ENCODE data around the gene MYBBP1A. TPM values are rescaled to one million over a fixed set of nuclear protein-coding genes. Genes with fewer than 3 reads are reported as not detected.

Gene MYBBP1A
- total RNA-seq, 4 donors from 2014 or later: 32.4 to 70.0 (median 54.4) TPM

- H3K4me1 ChIP-seq: peaks cover 17 to 99% (median 32%) of the 10 kb centered on the region in 3 donors
- H3K4me3 ChIP-seq: no peak overlapping the region
- no peaks in the 10 kb centered on the region for H3K36me3 ChIP-seq
- DNase-seq: no peak
- H3K9me3 ChIP-seq: no peaks in the 10 kb centered on the region
- peaks cover 0 to 17% (median 0%) of the 10 kb centered on the region in 4 donors for H3K27me3 ChIP-seq
- intact Hi-C loops (cut with DNase I): no loop called here
- TF ChIP-seq POLR2A (IDR thresholded peaks at IDR 0.05) (no peak), CTCF (IDR thresholded peaks at IDR 0.05) (no peak)
- WGBS, 2 donors: 88 to 100% methylated on average over 1 to 2 of the region's 3 CpGs
- peak overlapping the region in 3 of 4 donors; percentile 46 to 81 (median 66) for H3K27ac ChIP-seq
These were observed 47.0 kb downstream of the MYBBP1A start for GRCh38 chr17:4508207-4508606.

GRCh38 chr17:4507361-4508111 is 47.6 kb downstream of the MYBBP1A start:
- peaks cover 17 to 99% (median 32%) of the 10 kb centered on the region in 3 donors for H3K4me1 ChIP-seq
- TF ChIP-seq CTCF (IDR thresholded peaks at IDR 0.05) (no peak), POLR2A (IDR thresholded peaks at IDR 0.05) (no peak)
- no peaks in the 10 kb centered on the region for H3K9me3 ChIP-seq
- H3K27ac ChIP-seq: peak overlapping the region in 3 of 4 donors; percentile 66 to 81 (median 66)
- intact Hi-C loops (cut with DNase I): no loop called here
- no peak overlapping the region for H3K4me3 ChIP-seq
- DNase-seq: no peak
- 76 to 86% methylated on average over 6 to 7 of the region's 8 CpGs for WGBS, 2 donors
- no peaks in the 10 kb centered on the region for H3K36me3 ChIP-seq
- peaks cover 0 to 24% (median 0%) of the 10 kb centered on the region in 4 donors for H3K27me3 ChIP-seq

GRCh38 chr17:4506892-4507291 is 48.3 kb downstream of the MYBBP1A start:
- intact Hi-C loops (cut with DNase I): no loop called here
- DNase-seq: no peak
- no peak overlapping the region for H3K4me3 ChIP-seq
- H3K36me3 ChIP-seq: no peaks in the 10 kb centered on the region
- H3K27ac ChIP-seq: peak overlapping the region in 3 of 4 donors; percentile 65 to 81 (median 66)
- H3K4me1 ChIP-seq: peaks cover 17 to 99% (median 32%) of the 10 kb centered on the region in 3 donors
- TF ChIP-seq POLR2A (IDR thresholded peaks at IDR 0.05) (no peak), CTCF (IDR thresholded peaks at IDR 0.05) (no peak)
- 40 to 73% methylated on average over 2 of the region's 8 CpGs for WGBS, 2 donors
- no peaks in the 10 kb centered on the region for H3K9me3 ChIP-seq
- peaks cover 0 to 30% (median 0%) of the 10 kb centered on the region in 4 donors for H3K27me3 ChIP-seq

DNA sequence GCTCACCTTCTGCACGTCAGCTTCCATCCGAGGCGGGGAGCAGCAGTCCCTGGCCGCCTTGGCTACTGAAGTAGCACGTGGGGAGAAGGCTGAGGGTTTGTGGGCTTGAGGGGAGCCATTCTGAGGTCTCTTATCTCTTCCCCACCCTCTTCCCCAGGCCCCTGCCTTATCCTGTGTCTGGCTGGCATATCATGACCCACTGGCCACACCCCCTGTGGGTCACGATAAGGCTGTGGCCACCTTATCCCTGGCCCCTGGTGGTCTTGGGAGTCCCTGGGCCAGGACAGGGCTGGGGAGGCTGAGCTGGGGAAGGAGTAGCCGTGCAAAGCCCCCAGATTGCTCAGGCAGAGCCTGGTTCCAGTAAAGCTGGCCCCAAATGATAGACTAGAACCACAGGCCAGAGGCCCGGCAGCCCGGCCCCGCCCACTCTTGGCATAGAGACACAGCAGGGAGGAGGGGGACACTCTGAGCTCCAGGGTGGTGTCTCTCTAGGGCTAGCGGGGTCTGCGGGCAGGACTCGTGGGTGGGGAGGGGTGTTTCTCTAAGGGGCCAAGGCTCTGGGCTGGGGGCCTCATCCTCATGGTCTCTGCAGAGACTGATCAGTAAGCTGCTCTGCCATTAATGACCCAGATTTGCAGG is 48.9 kb downstream of the MYBBP1A start:
- peaks cover 17 to 93% (median 32%) of the 10 kb centered on the region in 3 donors for H3K4me1 ChIP-seq
- WGBS, 2 donors: 50 to 70% methylated on average over 2 to 9 of the region's 13 CpGs
- peak overlapping the region in 3 of 4 donors; percentile 64 to 66 (median 65) for H3K27ac ChIP-seq
- H3K36me3 ChIP-seq: no peaks in the 10 kb centered on the region
- no peak overlapping the region for H3K4me3 ChIP-seq
- no peak for TF ChIP-seq CTCF (IDR thresholded peaks at IDR 0.05)
- no peak for TF ChIP-seq POLR2A (IDR thresholded peaks at IDR 0.05)
- intact Hi-C loops (cut with DNase I): no loop called here
- H3K27me3 ChIP-seq: peaks cover 0 to 36% (median 0%) of the 10 kb centered on the region in 4 donors
- H3K9me3 ChIP-seq: no peaks in the 10 kb centered on the region
- no peak for DNase-seq

DNA sequence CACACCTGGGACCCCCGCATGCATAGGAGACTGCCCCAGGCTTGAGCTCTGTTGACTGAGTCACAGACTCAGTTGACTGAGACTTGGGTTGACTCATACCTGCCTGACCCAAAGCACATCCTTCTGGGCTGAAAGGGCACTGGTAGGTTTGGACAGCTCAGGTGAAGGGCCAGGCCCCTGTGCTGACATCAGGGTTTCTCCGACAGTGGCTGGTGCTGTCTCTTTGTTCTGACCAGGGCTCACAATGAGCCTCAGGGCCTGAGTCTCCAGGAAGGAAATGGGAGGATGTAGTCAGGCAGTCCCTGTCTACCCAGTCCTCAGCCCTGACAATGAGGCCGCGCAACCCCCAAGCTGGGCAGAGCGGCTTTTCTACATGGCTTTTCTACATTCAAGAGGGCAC is 50.0 kb downstream of the MYBBP1A start:
- no peak for TF ChIP-seq POLR2A (IDR thresholded peaks at IDR 0.05)
- no peak for TF ChIP-seq CTCF (IDR thresholded peaks at IDR 0.05)
- H3K27ac ChIP-seq: peak overlapping the region; percentile 41 to 66 (median 64)
- no peaks in the 10 kb centered on the region for H3K36me3 ChIP-seq
- peak overlapping the region in 2 of 4 donors; percentile 2 to 5 for H3K4me3 ChIP-seq
- WGBS, 2 donors: 92% methylated on average over 2 of the region's 5 CpGs; no CpG with 5 or more reads in 1 of the 2 donors
- H3K4me1 ChIP-seq: peaks cover 18 to 91% (median 36%) of the 10 kb centered on the region in 3 donors
- no peaks in the 10 kb centered on the region for H3K9me3 ChIP-seq
- DNase-seq: no peak
- intact Hi-C loops (cut with DNase I): no loop called here
- peaks cover 0 to 47% (median 2%) of the 10 kb centered on the region in 4 donors for H3K27me3 ChIP-seq
